Endothelial cell (in vitro differentiated cells): ENCODE data around the gene CD58. TPM values are rescaled to one million over a fixed set of nuclear protein-coding genes. Genes with fewer than 3 reads are reported as not detected.

Experiments used
- DNase-seq: peaks from one replicate; pipeline ENCODE4 v3.0.0; 2021; ENCODE audit warnings: low spot score
- H3K27ac Mint-ChIP-seq: one replicate; pipeline ENCODE4 v1.8.0; 2021; ENCODE audit warnings: mixed read lengths, inconsistent platforms; ENCODE audit not compliant: unreplicated experiment
- H3K27me3 Mint-ChIP-seq: one replicate; pipeline ENCODE4 v1.8.0; 2021; ENCODE audit warnings: mild to moderate bottlenecking, moderate library complexity, mixed read lengths, inconsistent platforms; ENCODE audit not compliant: unreplicated experiment
- H3K36me3 Mint-ChIP-seq: one replicate; pipeline ENCODE4 v1.8.0; 2021; ENCODE audit warnings: mild to moderate bottlenecking, low read depth, mixed read lengths, inconsistent platforms; ENCODE audit not compliant: unreplicated experiment
- H3K4me1 Mint-ChIP-seq: one replicate; pipeline ENCODE4 v1.8.0; 2021; ENCODE audit warnings: mild to moderate bottlenecking, mixed read lengths, inconsistent platforms; ENCODE audit not compliant: unreplicated experiment
- H3K4me3 Mint-ChIP-seq: one replicate; pipeline ENCODE4 v1.8.0; 2021; ENCODE audit warnings: mild to moderate bottlenecking, mixed read lengths, inconsistent platforms; ENCODE audit not compliant: unreplicated experiment
- H3K9me3 Mint-ChIP-seq: one replicate; pipeline ENCODE4 v1.8.0; 2021; ENCODE audit warnings: mixed read lengths, inconsistent platforms; ENCODE audit not compliant: unreplicated experiment
- CTCF ChIP-seq: fragments of 200-600 bp; sonication (generic); IDR thresholded peaks from one replicate; pipeline ENCODE4 v1.5.0; 2021; ENCODE audit warnings: antibody characterized with exemption; ENCODE audit not compliant: unreplicated experiment
- total RNA-seq: library from RNA; stranded (reverse); fragmentation: NEBNext Ultra II Directional; extraction: Animal tissue kit (Norgen Biotek cat#: 25700); gene quantifications from one replicate; pipeline ENCODE4 v1.2.1, GENCODE V29; 2021; ENCODE audit not compliant: unreplicated experiment

Gene CD58
- total RNA-seq, 1 donor from 2014 or later, result 9.0 TPM

DNA sequence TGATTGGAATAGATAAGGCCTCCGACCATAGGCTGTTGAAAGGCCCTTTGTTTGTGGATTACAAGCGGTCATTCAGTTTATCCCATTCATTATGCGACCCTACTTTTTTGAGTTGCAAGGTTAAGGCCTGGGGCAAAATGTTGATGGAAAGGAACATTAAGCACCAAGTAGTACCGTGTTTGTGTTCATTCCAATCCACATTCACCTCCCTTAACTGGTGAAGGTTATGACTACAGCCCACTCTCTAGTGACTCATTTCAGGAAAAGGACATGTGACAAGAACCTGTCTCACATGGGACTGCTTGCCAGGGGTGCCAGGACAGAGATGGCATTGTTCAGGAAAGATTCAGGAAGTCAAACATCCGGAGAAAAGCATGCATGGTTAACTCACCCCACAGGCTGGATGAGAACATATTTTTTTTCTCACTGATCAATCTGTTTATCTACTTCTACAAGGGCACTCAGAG lies 81.6 kb downstream of the CD58 start:
- no peak overlapping the region for H3K4me3 Mint-ChIP-seq
- H3K9me3 Mint-ChIP-seq, result no peaks in the 10 kb centered on the region
- DNase-seq, result no peak
- peaks cover 11% of the 10 kb centered on the region for H3K4me1 Mint-ChIP-seq
- TF ChIP-seq CTCF, result no peak
- no peaks in the 10 kb centered on the region for H3K27me3 Mint-ChIP-seq
- H3K27ac Mint-ChIP-seq, result no peak overlapping the region
- no peaks in the 10 kb centered on the region for H3K36me3 Mint-ChIP-seq

- Mint-ChIP-seq H3K4me3 (no peak overlapping the region), H3K27ac (no peak overlapping the region), H3K9me3 (no peaks in the 10 kb centered on the region), H3K27me3 (no peaks in the 10 kb centered on the region), H3K36me3 (no peaks in the 10 kb centered on the region), H3K4me1 (peaks cover 11% of the 10 kb centered on the region)
- no peak for TF ChIP-seq CTCF
- DNase-seq, result no peak
These were observed 82.8 kb downstream of the CD58 start for GRCh38 chr1:116488071-116488470.

- Mint-ChIP-seq H3K4me3 (no peak overlapping the region), H3K9me3 (no peaks in the 10 kb centered on the region), H3K27ac (no peak overlapping the region), H3K36me3 (no peaks in the 10 kb centered on the region), H3K27me3 (no peaks in the 10 kb centered on the region), H3K4me1 (peaks cover 11% of the 10 kb centered on the region)
- TF ChIP-seq CTCF, result no peak
- DNase-seq, result no peak
These were observed 83.2 kb downstream of the CD58 start for GRCh38 chr1:116487583-116487982.

- Mint-ChIP-seq H3K36me3 (no peaks in the 10 kb centered on the region), H3K9me3 (no peaks in the 10 kb centered on the region)
These were observed 83.8 kb downstream of the CD58 start for GRCh38 chr1:116487031-116487430.

DNA sequence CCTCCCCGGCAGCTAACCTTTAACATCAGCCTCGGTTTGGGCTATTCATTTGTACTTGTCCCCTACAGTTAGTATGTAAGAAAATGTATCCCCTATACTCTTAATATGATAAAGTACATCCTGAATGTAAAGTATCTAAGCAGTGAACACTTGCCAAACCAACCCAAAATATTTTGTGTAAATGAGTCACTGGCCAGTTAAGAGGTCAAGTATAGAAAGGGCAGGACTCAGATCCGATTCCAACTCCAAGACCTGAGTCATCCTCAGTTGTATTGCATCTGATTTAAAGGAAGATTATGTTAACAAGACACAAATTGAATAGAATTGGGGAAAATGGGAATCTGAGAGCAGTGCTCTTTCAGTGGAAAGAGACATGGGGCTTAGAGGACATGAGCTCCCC lies 84.4 kb downstream of the CD58 start:
- no peak for TF ChIP-seq CTCF
- no peak for DNase-seq
- Mint-ChIP-seq H3K27me3 (no peaks in the 10 kb centered on the region), H3K36me3 (no peaks in the 10 kb centered on the region), H3K4me3 (no peak overlapping the region), H3K4me1 (peaks cover 11% of the 10 kb centered on the region), H3K27ac (no peak overlapping the region), H3K9me3 (no peaks in the 10 kb centered on the region)

More at GRCh38 chr1:116487031-116487430, 83.8 kb downstream of the CD58 start:
- TF ChIP-seq CTCF, result no peak
- Mint-ChIP-seq H3K27ac (no peak overlapping the region), H3K4me3 (no peak overlapping the region), H3K27me3 (no peaks in the 10 kb centered on the region), H3K4me1 (peaks cover 11% of the 10 kb centered on the region)
- DNase-seq, result no peak
